ENCODE data around the gene OPRD1. TPM values are rescaled to one million over a fixed set of nuclear protein-coding genes. Genes with fewer than 3 reads are reported as not detected.

Gene OPRD1
- total RNA-seq, 2 experiments from 2014 or later: not detected

- no peaks in the 10 kb centered on the region for H3K9me3 ChIP-seq (ENCODE audit: low read length)
- no peaks in the 10 kb centered on the region for H3K36me3 ChIP-seq (ENCODE audit: insufficient read depth, low read length)
- H3K4me3 ChIP-seq (ENCODE audit: low read depth, low read length, poor library complexity, severe bottlenecking): no peak overlapping the region
- H4K20me1 ChIP-seq (ENCODE audit: insufficient read depth, low read length): no peaks in the 10 kb centered on the region
- ChIA-PET POLR2A (interaction anchor here (0.7 kb wide), 1 partner anchor 181 kb away, joined by 6 read pairs; no protein-coding TSS in a partner anchor), CTCF (ENCODE audit: unreplicated experiment) (interaction anchor here (0.6 to 1.3 kb wide), 7 partner anchors 148 to 318 kb away, joined by 3 to 8 read pairs (median 3); partner anchors contain the start of gene SRSF4)
- BruUV-seq (replicated peaks): no TSS peak
- intact Hi-C loops (cut with micrococcal nuclease; ENCODE audit: unreplicated experiment): loop anchor here (1.0 to 5.0 kb wide), 5 partner anchors 152 to 321 kb away; partner anchors contain the start of gene SRSF4
- H3K79me2 ChIP-seq (ENCODE audit: insufficient read depth, low read depth, low read length): no peaks in the 10 kb centered on the region
- peak; percentile 87 for DNase-seq (ENCODE audit: low spot score)
- peak overlapping the region; percentile 50 for H3K4me2 ChIP-seq (ENCODE audit: low read length)
- H3K27ac ChIP-seq (ENCODE audit: low read depth, low read length, poor library complexity, severe bottlenecking): no peak overlapping the region
- no peaks in the 10 kb centered on the region for H3K9me2 ChIP-seq (ENCODE audit: insufficient read depth, low read length)
- H2AFZ ChIP-seq (ENCODE audit: low read length): peak overlapping the region; percentile 82
- H3K4me1 ChIP-seq (ENCODE audit: insufficient read depth, low read length, poor library complexity, severe bottlenecking): peaks cover 50% of the 10 kb centered on the region
- TF ChIP-seq EZH2phosphoT487 (IDR thresholded peaks at IDR 0.05; ENCODE audit: borderline replicate concordance, low read depth, low read length) (no peak), CTCF (conservative IDR thresholded peaks at IDR 0.05; ENCODE audit: low read length) (peak; percentile 96)
These were observed 70.1 kb downstream of the OPRD1 start for GRCh38 chr1:28882009-28882628.

- Histone ChIP-seq H3K27ac (ENCODE audit: low read depth, low read length, poor library complexity, severe bottlenecking) (no peak overlapping the region), H3K9me2 (ENCODE audit: insufficient read depth, low read length) (no peaks in the 10 kb centered on the region), H3K4me3 (ENCODE audit: low read depth, low read length, poor library complexity, severe bottlenecking) (no peak overlapping the region), H3K79me2 (ENCODE audit: insufficient read depth, low read depth, low read length) (peaks cover 5% of the 10 kb centered on the region; the same call in 1 of the 2 replicates), H3K4me1 (ENCODE audit: insufficient read depth, low read length, poor library complexity, severe bottlenecking) (peaks cover 56% of the 10 kb centered on the region), H3K4me2 (ENCODE audit: low read length) (peak overlapping the region; percentile 64; the same call in 1 of the 2 replicates), H3K9me3 (ENCODE audit: low read length) (no peaks in the 10 kb centered on the region), H2AFZ (ENCODE audit: low read length) (peak overlapping the region; percentile 84), H4K20me1 (ENCODE audit: insufficient read depth, low read length) (no peaks in the 10 kb centered on the region), H3K36me3 (ENCODE audit: insufficient read depth, low read length) (no peaks in the 10 kb centered on the region)
- BruUV-seq (replicated peaks): no TSS peak
- CTCF ChIA-PET (ENCODE audit: unreplicated experiment): no interaction called here
- intact Hi-C loops (cut with micrococcal nuclease; ENCODE audit: unreplicated experiment): loop anchor here (5.0 kb wide), 1 partner anchor 299 kb away; the partner anchor contains the start of gene SRSF4
- DNase-seq (ENCODE audit: low spot score): no peak
- POLR2A ChIA-PET: interaction anchor here (0.7 to 1.9 kb wide), 3 partner anchors 148 to 299 kb away, joined by 3 to 7 read pairs (median 4); partner anchors contain the start of gene SRSF4
- no peak for TF ChIP-seq EZH2phosphoT487 (IDR thresholded peaks at IDR 0.05; ENCODE audit: borderline replicate concordance, low read depth, low read length)
- no peak for TF ChIP-seq CTCF (conservative IDR thresholded peaks at IDR 0.05; ENCODE audit: low read length)
These were observed 71.3 kb downstream of the OPRD1 start for GRCh38 chr1:28883242-28883616.

GRCh38 chr1:28885472-28885877 lies 73.5 kb downstream of the OPRD1 start:
- intact Hi-C loops (cut with micrococcal nuclease; ENCODE audit: unreplicated experiment): no loop called here
- H3K4me1 ChIP-seq (ENCODE audit: insufficient read depth, low read length, poor library complexity, severe bottlenecking): peaks cover 56% of the 10 kb centered on the region
- BruUV-seq (replicated peaks): no TSS peak
- no peak overlapping the region for H3K4me3 ChIP-seq (ENCODE audit: low read depth, low read length, poor library complexity, severe bottlenecking)
- H3K9me3 ChIP-seq (ENCODE audit: low read length): no peaks in the 10 kb centered on the region
- ChIA-PET POLR2A (interaction anchor here (0.6 to 1.6 kb wide), 3 partner anchors 28 to 159 kb away, joined by 3 to 5 read pairs (median 4); partner anchors contain the start of gene EPB41), CTCF (ENCODE audit: unreplicated experiment) (interaction anchor here (0.6 to 1.5 kb wide), 5 partner anchors 65 to 690 kb away, joined by 3 to 5 read pairs (median 4); partner anchors contain the start of gene TAF12)
- no peaks in the 10 kb centered on the region for H3K36me3 ChIP-seq (ENCODE audit: insufficient read depth, low read length)
- peak overlapping the region; percentile 64 for H3K4me2 ChIP-seq (ENCODE audit: low read length)
- H3K27ac ChIP-seq (ENCODE audit: low read depth, low read length, poor library complexity, severe bottlenecking): peak overlapping the region; percentile 67
- no peaks in the 10 kb centered on the region for H3K9me2 ChIP-seq (ENCODE audit: insufficient read depth, low read length)
- H4K20me1 ChIP-seq (ENCODE audit: insufficient read depth, low read length): no peaks in the 10 kb centered on the region
- peak overlapping the region; percentile 82; the same call in 1 of the 2 replicates for H2AFZ ChIP-seq (ENCODE audit: low read length)
- TF ChIP-seq EZH2phosphoT487 (IDR thresholded peaks at IDR 0.05; ENCODE audit: borderline replicate concordance, low read depth, low read length) (no peak), CTCF (conservative IDR thresholded peaks at IDR 0.05; ENCODE audit: low read length) (no peak)
- no peak for DNase-seq (ENCODE audit: low spot score)
- H3K79me2 ChIP-seq (ENCODE audit: insufficient read depth, low read depth, low read length): peaks cover 5% of the 10 kb centered on the region; the same call in 1 of the 2 replicates

Measured in OCI-LY7 (cell line).